Hematopoietic multipotent progenitor cell treated with erythropoietin and hydrocortisone succinate and interleukin-3 and kit ligand, for 17 days (in vitro differentiated cells): ENCODE results near the gene HORMAD1.
"Not testable (repeated sequence)": the region's sequence is repeated elsewhere in the genome, so short reads cannot be mapped to it uniquely, and the experiment has no call there.

Source experiments
- DNase-seq: peaks from one replicate; pipeline ENCODE4 v3.0.0-alpha.2; 2015; ENCODE audit warnings: low spot score

Gene HORMAD1, protein sequence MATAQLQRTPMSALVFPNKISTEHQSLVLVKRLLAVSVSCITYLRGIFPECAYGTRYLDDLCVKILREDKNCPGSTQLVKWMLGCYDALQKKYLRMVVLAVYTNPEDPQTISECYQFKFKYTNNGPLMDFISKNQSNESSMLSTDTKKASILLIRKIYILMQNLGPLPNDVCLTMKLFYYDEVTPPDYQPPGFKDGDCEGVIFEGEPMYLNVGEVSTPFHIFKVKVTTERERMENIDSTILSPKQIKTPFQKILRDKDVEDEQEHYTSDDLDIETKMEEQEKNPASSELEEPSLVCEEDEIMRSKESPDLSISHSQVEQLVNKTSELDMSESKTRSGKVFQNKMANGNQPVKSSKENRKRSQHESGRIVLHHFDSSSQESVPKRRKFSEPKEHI

DNA sequence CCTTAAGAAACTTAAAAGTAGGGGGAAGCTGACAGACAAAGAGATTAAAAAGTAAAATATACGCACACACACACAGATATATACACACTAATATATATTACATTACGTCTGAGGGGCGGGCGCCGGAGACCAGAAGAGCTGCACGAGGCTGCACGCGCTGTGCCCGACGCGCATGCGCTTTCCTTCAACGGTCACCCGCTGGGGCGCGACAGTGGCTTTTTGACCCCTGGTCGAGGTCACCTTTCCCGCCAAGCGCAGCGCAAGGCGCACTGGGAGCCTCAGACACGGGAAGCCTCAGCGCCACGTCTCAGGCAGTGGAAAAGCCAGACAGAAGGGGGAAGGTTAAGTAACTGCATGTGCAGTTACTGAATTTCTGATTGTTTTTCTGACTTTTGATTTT is at the start of gene HORMAD1:
Gene HORMAD1, minus strand, starts transcription at position 193 of the 400 bp plus-strand sequence. CDS start 1,390 bp downstream, outside the sequence.
- DNase-seq: no peak

DNA sequence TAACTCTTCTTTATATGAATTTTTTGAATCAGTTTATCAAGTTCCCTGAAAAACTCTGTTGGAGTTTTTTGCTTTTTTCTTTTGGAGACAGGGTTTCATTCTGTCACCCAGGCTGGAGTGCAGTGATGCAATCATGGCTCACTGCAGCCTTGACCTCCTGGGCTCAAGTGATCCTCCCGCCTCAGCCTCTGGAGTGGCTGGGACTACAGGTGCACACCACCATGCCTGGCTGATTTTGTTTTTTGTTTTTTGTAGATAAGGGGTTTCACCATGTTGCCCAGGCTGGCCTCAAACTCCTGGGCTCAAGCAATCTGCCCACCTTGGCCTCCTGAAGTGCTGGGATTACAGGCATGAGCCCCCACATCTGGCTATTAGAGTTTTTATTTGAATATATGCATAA is 47.0 kb upstream of the HORMAD1 start:
- not testable (repeated sequence) for DNase-seq

DNA sequence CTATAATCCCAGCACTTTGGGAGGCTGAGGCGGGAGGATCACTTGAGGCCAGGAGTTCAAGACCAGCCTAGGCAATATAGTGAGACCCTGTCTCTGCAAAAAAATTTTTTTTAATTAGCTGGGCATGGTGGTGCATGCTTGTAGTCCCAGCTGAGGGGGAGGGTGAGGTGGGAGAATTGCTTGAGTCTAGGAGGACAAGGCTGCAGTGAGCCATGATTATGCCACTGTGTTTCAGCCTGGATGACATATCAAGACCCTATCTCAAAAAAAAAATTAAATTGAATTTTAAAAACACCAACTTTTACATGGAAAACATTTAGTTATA is 45.2 kb upstream of the HORMAD1 start:
- not testable (repeated sequence) for DNase-seq

DNA sequence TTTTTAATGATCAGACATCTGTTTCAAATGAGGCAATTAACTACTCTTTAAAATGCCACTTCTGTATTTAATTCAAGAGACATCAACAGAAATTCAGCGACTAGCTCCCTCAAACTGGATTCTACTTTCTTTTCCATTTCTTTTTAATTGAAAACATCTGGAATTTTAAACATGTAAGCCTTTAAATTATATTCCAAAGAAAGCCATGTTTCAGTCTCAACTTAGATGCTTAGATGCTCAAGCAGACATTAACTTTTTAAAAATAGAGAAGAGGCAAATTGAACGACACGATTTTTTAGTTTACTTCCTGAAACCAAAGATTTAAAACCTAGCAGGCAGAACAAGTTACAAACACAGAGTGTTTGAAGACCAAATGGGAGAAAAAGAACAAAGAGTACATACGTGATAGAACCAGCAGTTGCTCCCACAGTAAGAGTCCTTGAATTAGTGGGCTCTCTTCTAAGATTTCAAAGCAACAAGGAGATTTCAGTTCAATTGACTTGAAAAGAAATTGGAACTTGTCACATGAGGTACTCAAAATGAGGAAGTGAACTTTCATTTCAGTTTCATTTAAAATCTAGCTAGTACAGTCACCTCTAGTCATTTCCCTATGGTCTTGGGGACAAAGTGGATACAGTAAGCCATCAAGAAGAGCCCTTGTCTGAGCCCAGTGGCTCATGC is 44.7 kb upstream of the HORMAD1 start, which contains the start of gene CTSS:
Gene CTSS, minus strand, starts transcription at position 483 of the 681 bp plus-strand sequence. CDS start 1,015 bp downstream, outside the sequence.
- no peak for DNase-seq

DNA sequence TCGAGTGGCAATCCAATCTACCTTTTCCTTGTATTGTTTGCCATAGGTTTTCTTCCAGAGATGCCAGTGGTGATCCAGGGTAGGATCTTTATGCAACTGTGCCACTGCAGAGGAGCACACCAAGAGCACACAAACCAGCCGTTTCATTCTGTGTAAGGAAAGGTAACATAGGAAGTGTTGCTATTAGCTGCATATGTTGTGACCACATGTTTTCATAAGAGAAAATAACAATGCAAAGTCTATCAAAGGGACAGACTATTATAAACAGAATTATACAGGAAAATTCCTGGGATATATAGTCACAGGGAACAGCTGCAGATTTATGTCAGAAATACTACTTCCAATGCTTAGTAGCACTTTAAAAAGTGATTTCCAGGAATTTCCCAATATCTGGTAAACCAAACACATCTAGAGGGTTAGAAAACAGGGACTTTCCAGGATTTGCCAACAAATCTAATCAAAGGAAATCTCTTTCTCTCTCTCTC is 44.0 kb upstream of the HORMAD1 start:
- DNase-seq: no peak

DNA sequence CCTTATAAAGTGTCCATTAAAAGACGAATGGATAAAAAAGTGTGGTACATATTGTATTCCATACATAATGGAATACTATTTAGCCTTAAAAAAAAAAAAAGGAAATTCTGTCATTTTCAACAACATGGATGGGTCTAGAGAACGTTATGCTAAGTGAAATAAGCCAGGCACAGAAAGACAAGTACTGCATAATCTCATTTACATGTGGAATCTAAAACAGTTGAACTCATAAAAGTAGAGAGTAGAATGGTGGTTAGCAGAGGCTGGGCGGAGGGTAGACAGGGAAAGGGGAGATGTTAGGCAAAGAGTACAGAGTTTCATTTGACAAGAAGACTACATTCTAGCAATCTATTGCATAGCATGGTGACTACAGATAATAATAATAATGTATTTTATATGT is 42.3 kb upstream of the HORMAD1 start:
- no peak for DNase-seq

DNA sequence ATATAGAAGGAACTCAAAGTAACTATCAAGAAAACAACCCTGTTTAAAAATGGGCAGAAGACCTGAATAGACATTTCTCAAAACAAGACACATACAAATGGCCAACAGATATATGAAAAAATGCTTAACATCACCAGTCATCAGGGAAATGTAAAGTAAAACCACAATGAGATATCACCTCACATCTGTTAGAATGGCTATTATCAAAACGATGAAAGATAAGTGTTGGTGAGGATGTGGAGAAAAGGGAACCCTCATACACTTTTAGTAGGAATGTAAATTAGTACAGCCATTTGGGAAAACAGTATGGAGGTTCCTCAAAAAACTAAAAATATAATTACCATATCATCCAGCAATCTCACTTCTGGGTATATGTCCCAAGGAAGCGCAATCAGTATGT is 41.9 kb upstream of the HORMAD1 start:
- no peak for DNase-seq

DNA sequence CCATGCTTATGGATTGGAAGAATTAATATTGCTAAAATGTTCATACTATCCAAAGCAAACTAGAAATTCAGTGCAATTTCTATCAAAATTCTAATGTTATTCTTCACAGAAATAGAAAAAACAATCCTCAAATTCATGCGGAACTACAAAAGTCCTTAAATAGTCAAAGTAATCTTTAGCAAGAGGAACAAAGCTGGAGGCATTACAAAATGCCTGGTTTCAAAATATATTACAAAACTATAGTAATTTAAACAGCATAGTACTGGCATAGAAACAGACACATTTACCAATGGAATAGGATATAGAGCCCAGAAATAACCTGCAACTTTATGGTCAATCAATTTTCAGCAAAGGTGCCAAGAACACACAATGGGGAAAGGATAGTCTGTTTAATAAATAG is 41.1 kb upstream of the HORMAD1 start:
- DNase-seq: no peak

DNA sequence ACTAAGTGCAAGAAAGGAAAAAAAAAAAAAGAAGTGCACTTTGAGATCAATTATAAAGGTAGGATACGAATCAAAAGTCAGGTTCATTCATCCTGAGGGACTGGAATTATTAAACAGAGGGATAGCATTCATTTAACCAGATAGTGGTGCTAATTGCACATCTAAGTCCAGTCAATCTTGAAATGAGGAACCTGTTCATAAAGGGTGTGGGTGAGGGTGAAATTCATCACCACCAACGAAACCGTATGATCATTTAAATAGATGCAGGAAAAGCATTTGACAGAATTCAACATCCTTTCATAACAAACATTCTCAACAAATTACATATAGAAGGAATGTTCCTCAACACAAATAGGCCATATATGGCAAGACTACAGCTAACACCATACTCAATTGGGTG is 39.3 kb upstream of the HORMAD1 start:
- DNase-seq: no peak

DNA sequence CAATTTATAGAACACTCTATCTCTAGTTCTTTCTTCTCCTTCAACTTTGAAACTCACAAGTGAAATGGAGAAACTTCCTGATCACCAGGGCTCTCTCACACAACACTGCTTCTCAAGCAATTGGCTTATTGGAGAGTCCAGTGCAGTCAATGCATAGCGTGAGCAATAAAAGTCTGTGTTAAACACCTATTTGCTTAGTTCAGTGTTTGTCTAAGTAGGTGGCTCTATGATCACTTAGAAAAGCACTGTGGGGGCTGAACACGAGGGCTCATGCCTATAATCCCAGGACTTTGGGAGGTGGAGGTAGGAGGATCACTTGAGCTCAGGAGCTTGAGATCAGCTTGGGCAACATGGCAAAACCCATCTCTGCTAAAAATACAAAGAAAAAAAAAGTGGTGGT is 32.7 kb upstream of the HORMAD1 start:
- DNase-seq: no peak

DNA sequence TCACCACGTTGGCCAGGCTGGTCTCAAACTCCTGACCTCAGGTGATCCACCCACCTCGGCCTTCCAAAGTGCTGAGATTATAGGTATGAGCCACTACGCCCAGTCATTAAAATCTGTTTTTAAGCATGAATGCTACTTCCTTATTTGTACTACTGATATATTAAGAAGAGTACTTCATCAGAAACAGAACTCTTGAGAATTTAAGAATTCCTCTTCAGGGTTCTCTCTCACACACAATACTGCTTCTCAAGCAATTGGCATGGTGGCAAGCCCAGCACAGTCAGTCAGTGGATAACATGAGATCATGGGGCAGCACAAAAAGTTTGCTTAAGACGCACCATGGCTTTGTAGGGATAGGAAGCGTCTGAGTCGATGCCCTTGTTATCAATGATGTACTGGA is 30.7 kb upstream of the HORMAD1 start:
- DNase-seq: no peak

DNA sequence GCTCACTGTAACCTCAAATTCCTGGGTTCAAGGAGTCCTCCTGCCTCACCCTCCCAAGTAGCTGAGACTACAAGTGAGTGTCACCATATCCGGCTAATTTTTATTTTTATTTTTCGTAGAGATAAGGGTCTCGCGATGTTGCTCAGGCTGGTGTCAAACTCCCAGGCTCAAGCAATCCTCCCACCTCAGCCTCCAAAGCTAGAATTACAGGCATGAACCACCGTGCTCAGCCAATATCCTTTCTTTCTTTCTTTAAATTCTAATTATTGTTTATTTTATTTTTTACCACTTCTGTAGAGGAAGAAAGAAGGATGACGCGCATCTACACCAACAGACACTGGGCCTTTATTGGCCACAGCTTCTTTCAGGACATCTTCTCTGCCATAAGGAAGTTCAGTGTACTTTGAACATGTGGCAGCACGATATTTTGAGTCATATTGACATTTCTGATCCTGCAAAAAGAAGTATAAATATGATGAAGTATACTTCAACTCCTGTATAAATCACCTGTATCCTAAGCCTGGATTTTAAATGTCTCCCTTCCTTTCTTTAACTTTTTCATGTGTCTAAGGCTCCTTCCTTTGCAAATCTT is 29.1 kb upstream of the HORMAD1 start:
- no peak for DNase-seq

DNA sequence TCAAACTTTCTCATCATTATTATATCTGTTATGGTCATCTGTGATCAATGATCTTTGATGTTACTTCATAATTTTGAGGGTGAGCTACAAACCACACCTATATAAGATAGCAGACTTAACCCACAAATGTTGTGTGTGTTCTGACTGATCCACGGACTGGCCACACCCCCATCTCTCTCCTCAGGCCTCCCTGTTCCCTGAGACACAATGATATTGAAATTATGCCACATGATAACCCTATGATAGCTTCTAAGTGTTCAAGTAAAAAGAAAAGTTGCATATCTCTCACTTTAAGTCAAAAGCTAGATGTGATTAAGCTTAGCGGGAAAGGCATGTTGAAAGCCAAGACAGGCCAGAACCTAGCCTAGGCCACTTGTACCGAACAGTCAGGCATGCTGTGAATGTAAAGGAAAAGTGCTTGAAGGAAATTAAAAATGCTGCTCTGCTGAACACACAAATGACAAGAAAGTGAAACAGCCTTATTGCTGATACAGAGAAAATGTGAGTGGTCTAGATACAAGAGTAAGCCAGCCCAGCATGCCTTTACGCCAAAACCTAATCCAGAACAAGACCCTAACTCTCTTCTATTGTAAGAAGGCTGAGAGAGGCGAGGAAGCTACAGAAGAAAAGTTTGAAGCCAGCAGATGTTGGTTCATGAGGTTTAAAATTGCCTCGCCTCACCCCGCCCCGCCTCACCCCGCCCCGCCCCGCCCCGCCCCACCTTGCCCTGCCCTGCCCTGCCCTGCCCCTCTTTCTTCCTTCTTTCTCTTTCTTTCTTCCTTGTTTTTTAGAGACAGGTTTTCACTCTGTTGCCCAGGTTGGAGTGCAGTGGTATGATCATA is 28.4 kb upstream of the HORMAD1 start:
- DNase-seq: no peak

DNA sequence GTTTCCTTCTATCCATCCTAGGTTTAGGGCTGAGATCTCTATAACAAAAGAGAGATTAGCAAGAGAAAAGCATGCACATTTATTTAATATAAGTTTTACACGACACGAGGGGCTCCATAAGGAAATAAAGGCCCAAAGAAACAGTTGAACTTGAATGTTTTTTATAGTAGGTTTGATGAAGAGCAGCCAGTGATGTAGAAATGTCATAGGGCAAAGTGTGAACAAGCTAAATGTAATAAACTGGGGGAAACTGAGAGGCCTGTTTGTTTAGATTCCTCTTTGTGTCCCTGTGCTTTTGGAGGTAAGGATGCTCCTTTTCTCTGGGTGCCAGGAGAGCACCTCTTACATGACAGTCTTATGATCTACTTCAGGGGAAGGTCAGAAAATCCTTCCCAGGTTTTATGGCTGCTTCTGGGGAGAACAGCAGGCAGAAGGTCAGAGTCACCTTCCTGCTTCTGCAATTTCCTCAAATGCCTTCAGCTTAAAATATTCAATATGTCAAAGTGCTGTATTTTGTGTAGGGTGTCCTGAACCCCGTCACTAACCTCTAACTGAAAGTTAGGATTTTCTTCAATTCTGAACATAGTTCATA is 9.5 kb upstream of the HORMAD1 start:
- no peak for DNase-seq

DNA sequence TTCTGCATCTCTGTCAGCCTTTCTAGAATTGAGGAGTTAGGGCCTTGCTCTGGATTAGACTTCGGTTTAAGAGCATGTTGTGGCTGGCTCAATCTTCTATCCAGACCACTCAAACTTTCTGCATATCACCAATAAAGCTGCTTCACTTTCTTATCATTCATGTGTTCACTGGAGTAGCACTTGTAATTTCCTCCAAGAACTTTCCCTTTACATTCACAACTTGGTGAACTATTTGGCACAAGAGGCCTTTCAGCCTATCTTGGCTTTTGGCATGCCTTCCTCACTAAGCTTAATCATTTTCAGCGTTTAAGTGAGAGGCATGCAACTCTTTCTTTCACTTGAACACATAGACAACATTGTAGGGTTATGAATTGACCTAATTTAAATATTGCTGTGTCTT is 3.6 kb upstream of the HORMAD1 start:
- DNase-seq: no peak

DNA sequence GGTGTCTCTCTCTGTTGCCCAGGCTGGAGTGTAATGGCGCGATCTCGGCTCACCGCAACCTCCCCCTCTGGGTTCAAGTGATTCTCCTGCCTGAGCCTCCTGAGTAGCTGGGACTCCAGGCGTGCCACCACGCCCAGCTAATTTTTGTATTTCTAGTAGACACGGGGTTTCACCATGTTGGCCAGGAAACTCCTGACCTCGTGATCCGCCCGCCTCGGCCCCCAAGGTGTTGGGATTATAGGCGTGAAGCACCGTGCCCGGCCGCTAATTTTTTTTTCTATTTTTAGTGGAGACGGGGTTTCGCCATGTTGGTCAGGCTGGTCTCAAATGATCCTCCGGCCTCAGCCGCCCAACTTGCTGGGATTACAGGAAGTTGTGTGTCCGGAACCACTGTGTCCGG is 597 bp downstream of the HORMAD1 start:
- no peak for DNase-seq

DNA sequence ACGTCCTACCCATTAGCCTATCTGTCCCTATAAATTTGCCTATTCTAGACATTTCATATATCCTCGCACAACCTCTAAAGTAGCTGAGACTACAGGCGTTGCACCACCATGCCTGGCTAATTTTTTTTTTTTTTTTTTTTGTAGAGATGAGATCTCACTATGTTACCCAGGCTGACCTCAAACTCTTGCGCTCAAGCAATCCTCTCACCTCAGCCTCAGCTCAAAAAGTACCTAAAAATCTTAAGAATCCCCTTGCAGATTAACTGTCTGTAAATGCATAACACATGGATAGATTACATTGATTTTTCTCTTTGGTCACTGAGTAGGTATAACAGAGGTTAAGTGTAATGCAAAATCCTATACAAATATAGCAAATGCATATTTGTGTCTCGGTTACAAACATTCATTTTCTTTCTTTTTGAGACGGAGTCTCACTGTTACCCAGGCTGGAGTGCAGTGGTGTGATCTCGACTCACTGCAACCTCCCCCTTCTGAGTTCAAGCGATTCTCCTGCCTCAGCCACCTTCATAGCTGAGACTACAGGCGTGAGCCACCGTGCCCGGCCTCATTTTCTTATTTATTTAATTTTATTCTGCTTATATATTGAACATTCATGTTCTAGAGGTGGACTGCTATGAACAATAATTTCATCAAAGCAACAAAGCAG is 2.3 kb downstream of the HORMAD1 start:
- no peak for DNase-seq

DNA sequence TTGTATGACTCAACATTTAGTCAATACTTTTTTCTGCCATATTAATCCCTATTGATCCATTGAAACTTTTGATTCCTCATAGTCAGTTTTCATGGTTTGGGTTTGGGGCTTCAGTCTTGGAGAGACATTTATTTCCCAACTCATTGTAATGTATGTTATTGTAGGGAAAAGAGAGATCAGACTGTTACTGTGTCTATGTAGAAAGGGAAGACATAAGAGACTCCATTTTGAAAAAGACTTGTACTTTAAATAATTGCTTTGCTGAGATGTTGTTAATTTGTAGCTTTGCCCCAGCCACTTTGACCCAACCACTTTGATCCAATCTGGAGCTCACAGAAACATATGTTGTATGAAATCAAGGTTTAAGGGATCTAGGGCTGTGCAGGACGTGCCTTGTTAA is 11.7 kb downstream of the HORMAD1 start:
- not testable (repeated sequence) for DNase-seq

DNA sequence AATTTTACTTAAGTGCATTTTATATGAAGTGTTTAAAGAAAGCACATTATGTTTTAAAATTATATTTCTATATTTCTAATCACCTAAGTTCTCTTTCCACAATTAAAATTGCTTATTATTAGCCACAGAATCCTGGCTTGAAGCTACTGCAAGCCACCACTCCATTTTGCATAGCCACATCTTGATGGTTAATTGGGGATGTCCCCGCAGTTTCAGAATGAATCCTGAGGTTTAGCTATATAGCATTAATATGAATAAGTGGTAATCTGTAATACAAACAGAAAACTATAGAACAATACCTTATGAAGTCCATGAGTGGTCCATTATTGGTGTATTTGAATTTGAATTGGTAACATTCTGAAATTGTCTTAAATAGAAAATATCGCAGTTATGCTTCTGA is 12.1 kb downstream of the HORMAD1 start:
- DNase-seq: no peak

DNA sequence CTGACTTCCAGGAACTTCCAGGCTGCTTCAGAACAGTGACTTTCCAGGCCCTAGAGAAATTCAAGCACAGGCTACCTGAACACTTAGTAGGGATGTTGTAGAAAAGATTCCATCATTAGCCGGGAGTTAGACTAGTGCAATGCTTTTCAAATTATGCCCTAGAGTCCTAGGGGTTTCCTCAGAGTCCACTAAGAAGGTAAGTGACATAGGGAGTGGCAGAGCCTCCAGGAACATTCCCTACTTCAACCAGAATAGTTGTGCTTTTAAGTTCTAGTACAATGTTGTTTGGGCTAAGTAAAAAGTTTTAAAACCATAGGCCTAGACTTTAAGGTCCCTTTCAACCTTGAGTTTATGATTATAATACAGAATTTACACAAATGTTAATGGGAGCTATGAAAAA is 14.6 kb downstream of the HORMAD1 start:
- no peak for DNase-seq

DNA sequence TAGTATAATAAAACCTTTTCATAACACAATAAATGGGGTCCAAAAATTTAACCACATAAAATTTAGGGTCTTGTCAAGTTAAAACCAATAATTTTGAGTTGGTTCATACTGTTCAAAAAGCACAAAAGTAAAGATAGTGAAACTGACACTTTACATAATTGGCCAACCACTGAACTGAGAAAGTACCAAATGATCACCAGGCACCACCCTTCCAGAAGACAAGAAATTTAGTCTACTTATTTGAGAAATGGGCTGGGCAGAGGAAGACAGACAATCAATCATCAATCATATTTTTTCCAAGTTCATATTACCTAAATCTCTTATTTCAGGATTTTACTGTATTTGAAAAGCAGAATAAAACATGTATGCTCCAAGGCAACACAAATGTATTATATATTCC is 17.3 kb downstream of the HORMAD1 start:
- no peak for DNase-seq
